ENCODE data around the gene HS3ST6.
"Not testable (repeated sequence)": the region's sequence is repeated elsewhere in the genome, so short reads cannot be mapped to it uniquely, and the experiment has no call there.

The HS3ST6 gene

GRCh38 chr16:1920727-1921171 is 2.5 kb upstream of the HS3ST6 start:
- DNase-seq (ENCODE audit: low read depth) = no peak
- no peak for TF ChIP-seq CTCF (IDR thresholded peaks at IDR 0.05; ENCODE audit: insufficient read depth, low read depth, low read length, missing control alignments)
- no peak overlapping the region for H3K4me3 ChIP-seq (ENCODE audit: low read length)

GRCh38 chr16:1920122-1920521 is 1.9 kb upstream of the HS3ST6 start:
- not testable (repeated sequence) for H3K4me3 ChIP-seq (ENCODE audit: low read length); DNase-seq (ENCODE audit: low read depth)

GRCh38 chr16:1919327-1919998 is 1.2 kb upstream of the HS3ST6 start:
- no peak for TF ChIP-seq CTCF (IDR thresholded peaks at IDR 0.05; ENCODE audit: insufficient read depth, low read depth, low read length, missing control alignments)
- no peak for DNase-seq (ENCODE audit: low read depth)
- no peak overlapping the region for H3K4me3 ChIP-seq (ENCODE audit: low read length)

GRCh38 chr16:1917665-1918350 is 407 bp downstream of the HS3ST6 start:
- H3K4me3 ChIP-seq (ENCODE audit: low read length) = peak overlapping the region; percentile 16
- no peak for TF ChIP-seq CTCF (IDR thresholded peaks at IDR 0.05; ENCODE audit: insufficient read depth, low read depth, low read length, missing control alignments)
- DNase-seq (ENCODE audit: low read depth) = no peak

GRCh38 chr16:1917056-1917664 is 1.1 kb downstream of the HS3ST6 start:
- no peak for TF ChIP-seq CTCF (IDR thresholded peaks at IDR 0.05; ENCODE audit: insufficient read depth, low read depth, low read length, missing control alignments)
- H3K4me3 ChIP-seq (ENCODE audit: low read length) = peak overlapping the region; percentile 16
- DNase-seq (ENCODE audit: low read depth) = no peak

GRCh38 chr16:1916640-1916990 is 1.6 kb downstream of the HS3ST6 start:
- H3K4me3 ChIP-seq (ENCODE audit: low read length) = no peak overlapping the region
- TF ChIP-seq CTCF (IDR thresholded peaks at IDR 0.05; ENCODE audit: insufficient read depth, low read depth, low read length, missing control alignments) = no peak
- no peak for DNase-seq (ENCODE audit: low read depth)

- TF ChIP-seq CTCF (IDR thresholded peaks at IDR 0.05; ENCODE audit: insufficient read depth, low read depth, low read length, missing control alignments) = no peak
- no peak overlapping the region for H3K4me3 ChIP-seq (ENCODE audit: low read length)
- no peak for DNase-seq (ENCODE audit: low read depth)
Measured at GRCh38 chr16:1915732-1916639, 2.2 kb downstream of the HS3ST6 start.
